ENCODE results near the gene DNAH3. TPM values are rescaled to one million over a fixed set of nuclear protein-coding genes. Genes with fewer than 3 reads are reported as not detected.
"Not testable (repeated sequence)": the region's sequence is repeated elsewhere in the genome, so short reads cannot be mapped to it uniquely, and the experiment has no call there.

The DNAH3 gene
- total RNA-seq, 1 experiment from 2014 or later = 4.4 TPM

GRCh38 chr16:20949660-20950059, 201.0 kb downstream of the DNAH3 start:
- no peaks in the 10 kb centered on the region for H3K9me3 Mint-ChIP-seq (ENCODE audit: unreplicated experiment)
- H3K27ac Mint-ChIP-seq (ENCODE audit: unreplicated experiment) = no peak overlapping the region
- Histone ChIP-seq H3K9me3 (no peaks in the 10 kb centered on the region), H3K36me3 (ENCODE audit: control insufficient read depth, insufficient read depth, low read length) (no peaks in the 10 kb centered on the region), H3K27me3 (replicated peaks; ENCODE audit: control insufficient read depth, insufficient read depth, low read length) (no peaks in the 10 kb centered on the region), H3K4me3 (ENCODE audit: low read depth, low read length) (no peak overlapping the region), H3K4me1 (peaks cover 13% of the 10 kb centered on the region)
- CTCF ChIA-PET = no interaction called here
- no peak for TF ChIP-seq CTCF (IDR thresholded peaks at IDR 0.05; ENCODE audit: insufficient read depth in 1 of 2, low read depth in 1 of 2, low read length in 1 of 2, severe bottlenecking in 1 of 2, unreplicated experiment in 1 of 2)
- H3K27me3 Mint-ChIP-seq (ENCODE audit: insufficient read depth, unreplicated experiment) = no peaks in the 10 kb centered on the region
- H3K4me1 Mint-ChIP-seq (ENCODE audit: low read depth, unreplicated experiment) = peaks cover 20% of the 10 kb centered on the region
- no peak overlapping the region for H3K4me3 Mint-ChIP-seq (ENCODE audit: unreplicated experiment)
- BruUV-seq (replicated peaks) = no TSS peak
- intact Hi-C loops (cut with micrococcal nuclease; ENCODE audit: unreplicated experiment) = loop anchor here (5.0 kb wide), 2 partner anchors 47 to 97 kb away; partner anchors contain the start of genes DCUN1D3 and LYRM1
- POLR2A ChIA-PET = no interaction called here
- no peaks in the 10 kb centered on the region for H3K36me3 Mint-ChIP-seq (ENCODE audit: insufficient read depth, unreplicated experiment)
- DNase-seq = no peak

- Histone ChIP-seq H3K4me3 (ENCODE audit: low read depth, low read length) (no peak overlapping the region), H3K9me3 (no peaks in the 10 kb centered on the region), H3K4me1 (peaks cover 13% of the 10 kb centered on the region), H3K36me3 (ENCODE audit: control insufficient read depth, insufficient read depth, low read length) (no peaks in the 10 kb centered on the region), H3K27me3 (replicated peaks; ENCODE audit: control insufficient read depth, insufficient read depth, low read length) (no peaks in the 10 kb centered on the region)
- Mint-ChIP-seq H3K36me3 (ENCODE audit: insufficient read depth, unreplicated experiment) (no peaks in the 10 kb centered on the region), H3K4me3 (ENCODE audit: unreplicated experiment) (no peak overlapping the region), H3K4me1 (ENCODE audit: low read depth, unreplicated experiment) (peaks cover 20% of the 10 kb centered on the region), H3K9me3 (ENCODE audit: unreplicated experiment) (no peaks in the 10 kb centered on the region), H3K27ac (ENCODE audit: unreplicated experiment) (no peak overlapping the region), H3K27me3 (ENCODE audit: insufficient read depth, unreplicated experiment) (no peaks in the 10 kb centered on the region)
- ChIA-PET CTCF (no interaction called here), POLR2A (interaction anchor here (0.5 kb wide), 1 partner anchor 142 kb away, joined by 4 read pairs; the partner anchor contains the start of genes ERI2 and REXO5)
- intact Hi-C loops (cut with micrococcal nuclease; ENCODE audit: unreplicated experiment) = no loop called here
- TF ChIP-seq CTCF (IDR thresholded peaks at IDR 0.05; ENCODE audit: insufficient read depth in 1 of 2, low read depth in 1 of 2, low read length in 1 of 2, severe bottlenecking in 1 of 2, unreplicated experiment in 1 of 2) = no peak
- no peak for DNase-seq
- BruUV-seq (replicated peaks) = no TSS peak
Observed at GRCh38 chr16:20948444-20948843, 202.2 kb downstream of the DNAH3 start.

GRCh38 chr16:20946015-20946629, 204.5 kb downstream of the DNAH3 start:
- intact Hi-C loops (cut with micrococcal nuclease; ENCODE audit: unreplicated experiment) = no loop called here
- Mint-ChIP-seq H3K27me3 (ENCODE audit: insufficient read depth, unreplicated experiment) (no peaks in the 10 kb centered on the region), H3K27ac (ENCODE audit: unreplicated experiment) (peak overlapping the region; percentile 50), H3K9me3 (ENCODE audit: unreplicated experiment) (no peaks in the 10 kb centered on the region), H3K4me3 (ENCODE audit: unreplicated experiment) (no peak overlapping the region), H3K4me1 (ENCODE audit: low read depth, unreplicated experiment) (peaks cover 14% of the 10 kb centered on the region), H3K36me3 (ENCODE audit: insufficient read depth, unreplicated experiment) (no peaks in the 10 kb centered on the region)
- Histone ChIP-seq H3K4me3 (ENCODE audit: low read depth, low read length) (no peak overlapping the region), H3K36me3 (ENCODE audit: control insufficient read depth, insufficient read depth, low read length) (no peaks in the 10 kb centered on the region), H3K4me1 (peaks cover 12% of the 10 kb centered on the region; the same call in 1 of the 2 replicates), H3K9me3 (no peaks in the 10 kb centered on the region), H3K27me3 (replicated peaks; ENCODE audit: control insufficient read depth, insufficient read depth, low read length) (no peaks in the 10 kb centered on the region)
- TF ChIP-seq CTCF (IDR thresholded peaks at IDR 0.05; ENCODE audit: insufficient read depth in 1 of 2, low read depth in 1 of 2, low read length in 1 of 2, severe bottlenecking in 1 of 2, unreplicated experiment in 1 of 2) = no peak
- POLR2A ChIA-PET = no interaction called here
- DNase-seq = no peak
- CTCF ChIA-PET = no interaction called here
- no TSS peak for BruUV-seq (replicated peaks)

- intact Hi-C loops (cut with micrococcal nuclease; ENCODE audit: unreplicated experiment); H3K9me3 Mint-ChIP-seq (ENCODE audit: unreplicated experiment); H3K36me3 ChIP-seq (ENCODE audit: control insufficient read depth, insufficient read depth, low read length); H3K27me3 ChIP-seq (replicated peaks; ENCODE audit: control insufficient read depth, insufficient read depth, low read length); H3K4me3 Mint-ChIP-seq (ENCODE audit: unreplicated experiment); DNase-seq; POLR2A ChIA-PET; H3K36me3 Mint-ChIP-seq (ENCODE audit: insufficient read depth, unreplicated experiment); H3K9me3 ChIP-seq; H3K4me3 ChIP-seq (ENCODE audit: low read depth, low read length); CTCF ChIA-PET; BruUV-seq (replicated peaks); H3K27me3 Mint-ChIP-seq (ENCODE audit: insufficient read depth, unreplicated experiment): not testable (repeated sequence)
- peaks cover 12% of the 10 kb centered on the region; the same call in 1 of the 2 replicates for H3K4me1 ChIP-seq
- Mint-ChIP-seq H3K27ac (ENCODE audit: unreplicated experiment) (peak overlapping the region; percentile 50), H3K4me1 (ENCODE audit: low read depth, unreplicated experiment) (peaks cover 14% of the 10 kb centered on the region)
Observed at GRCh38 chr16:20945575-20945875, 205.1 kb downstream of the DNAH3 start.

All from Caco-2 (cell line).